HG03520 (cell line): ENCODE results near the gene ZNF678.
"Not testable (repeated sequence)": the region's sequence is repeated elsewhere in the genome, so short reads cannot be mapped to it uniquely, and the experiment has no call there.

Experiments
- ATAC-seq: cut with Tn5 transposase; IDR thresholded peaks from one replicate; pipeline ENCODE4 v1.9.1; 2021; ENCODE audit warnings: mild to moderate bottlenecking, moderate library complexity; ENCODE audit not compliant: unreplicated experiment

Gene ZNF678

GRCh38 chr1:227710474-227710873 lies 147.1 kb downstream of the ZNF678 start:
- not testable (repeated sequence) for ATAC-seq

GRCh38 chr1:227712648-227713047 lies 149.3 kb downstream of the ZNF678 start:
- ATAC-seq, result peak; percentile 63

- ATAC-seq, result no peak
Measured at GRCh38 chr1:227718932-227719331, 155.6 kb downstream of the ZNF678 start.

- ATAC-seq, result no peak
Measured at GRCh38 chr1:227723474-227723873, 160.1 kb downstream of the ZNF678 start.

GRCh38 chr1:227725046-227725445 lies 161.7 kb downstream of the ZNF678 start:
- ATAC-seq, result no peak

- no peak for ATAC-seq
Measured at GRCh38 chr1:227726318-227726717, 163.0 kb downstream of the ZNF678 start.
